Hypothalamus (tissue), 51 donors: ENCODE measurements around the gene CAMK1.
"Not testable (repeated sequence)": the region's sequence is repeated elsewhere in the genome, so short reads cannot be mapped to it uniquely, and the experiment has no call there.

Experiments used
- DNase-seq, 51 donors: peaks; one replicate each; lab custom pipeline; 2025; lab: John Stamatoyannopoulos, UW

Gene CAMK1

DNA sequence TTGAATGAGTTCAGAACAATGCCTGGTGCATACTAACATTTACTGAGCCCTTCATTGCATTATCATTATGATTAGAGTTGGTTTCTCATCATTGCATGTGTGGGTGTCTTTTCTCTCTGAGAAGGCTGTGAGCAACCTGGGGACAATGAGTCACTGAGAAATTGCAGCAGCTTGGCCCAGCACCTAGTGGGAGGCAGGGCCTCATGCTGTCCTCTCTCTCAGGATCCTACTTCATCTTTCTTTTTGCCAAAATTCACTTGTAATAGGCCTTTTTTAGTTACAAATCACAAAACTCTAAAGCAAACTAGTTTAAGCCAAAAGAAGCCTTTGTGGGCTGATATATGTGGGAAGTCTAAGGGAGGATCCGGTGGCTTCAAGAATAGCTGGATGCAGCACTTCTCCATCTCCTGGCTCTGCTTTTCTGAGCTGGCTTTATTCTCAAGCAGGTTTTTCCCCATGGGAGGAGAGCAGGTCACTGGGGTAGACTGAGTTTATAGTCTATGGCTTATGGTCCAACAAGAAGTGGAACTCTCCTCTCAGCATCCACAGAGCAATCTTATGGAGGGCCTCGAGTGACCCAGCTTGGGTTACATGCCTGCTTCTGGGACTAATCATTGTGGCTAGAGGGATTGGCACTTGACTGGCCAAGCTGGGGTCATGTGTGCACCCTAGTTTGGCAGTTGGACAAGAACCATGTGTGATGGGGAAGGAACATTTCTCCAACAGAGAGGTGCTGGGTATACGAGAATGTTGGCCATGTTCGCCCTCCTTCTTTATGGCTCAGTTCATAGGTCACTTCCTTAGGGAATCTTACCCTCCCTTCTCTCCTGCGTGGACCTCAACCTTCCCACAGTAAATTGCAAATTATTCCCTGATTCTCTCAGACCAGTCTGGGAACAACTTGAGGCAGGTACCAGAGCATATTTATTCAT lies 8.7 kb upstream of the CAMK1 start:
- peak in 4 of 51 donors; percentile 16 to 56 (median 31) for DNase-seq

DNA sequence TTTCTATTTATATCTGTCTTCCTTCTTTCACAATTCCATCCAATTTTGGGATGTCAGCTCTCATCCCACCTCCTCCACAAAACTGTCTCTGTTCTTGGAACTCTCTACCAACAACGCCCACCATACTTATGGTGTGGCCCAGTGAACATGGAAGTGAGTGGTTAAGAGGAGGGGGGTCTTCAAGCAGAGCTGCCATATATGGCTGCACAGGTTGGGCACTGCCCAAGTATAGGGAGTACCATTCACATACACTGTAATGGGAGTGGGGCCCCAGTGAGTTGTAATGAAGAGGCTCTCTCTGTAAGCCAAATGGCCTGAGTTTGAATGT lies 7.9 kb upstream of the CAMK1 start:
- DNase-seq: peak in 1 of 51 donors; percentile 51

DNA sequence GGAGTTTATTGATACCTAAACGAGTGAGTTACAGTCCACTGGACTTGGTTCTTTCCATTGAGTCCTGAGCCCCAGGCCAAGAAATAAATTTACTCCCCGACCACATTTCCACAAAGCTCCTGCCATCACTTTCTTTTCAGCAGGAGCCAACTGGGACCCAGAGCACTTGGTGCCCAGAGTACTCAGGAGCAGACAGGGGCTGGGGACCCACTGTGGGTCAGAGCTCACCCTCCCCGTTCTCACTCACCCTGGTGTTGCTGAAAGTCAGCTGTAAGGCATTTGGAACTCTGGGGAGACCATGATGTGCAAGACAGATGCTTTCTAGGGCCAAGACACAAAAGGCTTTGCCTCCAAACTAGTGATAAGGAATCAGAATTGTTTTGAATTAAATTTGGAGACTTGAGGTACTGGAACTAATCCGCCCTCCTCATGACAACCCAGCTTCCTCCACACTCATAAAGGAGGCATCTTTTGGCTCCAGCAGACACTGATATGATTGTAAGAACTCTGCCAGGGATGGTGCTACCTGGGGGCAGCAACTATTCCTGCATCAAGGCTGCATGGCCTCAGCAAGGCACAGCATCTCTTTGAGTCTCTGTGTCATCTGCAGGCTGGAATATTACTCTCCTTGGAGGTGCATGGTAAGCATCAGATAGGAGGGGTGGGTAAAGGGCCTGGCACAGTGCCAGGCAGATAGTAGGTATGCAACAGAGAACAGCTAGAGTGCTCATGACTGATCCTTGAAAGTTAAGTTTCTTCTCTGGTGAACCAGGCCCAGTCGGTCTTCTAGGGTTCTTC lies 7.3 kb upstream of the CAMK1 start:
- DNase-seq: peak in 3 of 51 donors; percentile 20 to 57 (median 43)

DNA sequence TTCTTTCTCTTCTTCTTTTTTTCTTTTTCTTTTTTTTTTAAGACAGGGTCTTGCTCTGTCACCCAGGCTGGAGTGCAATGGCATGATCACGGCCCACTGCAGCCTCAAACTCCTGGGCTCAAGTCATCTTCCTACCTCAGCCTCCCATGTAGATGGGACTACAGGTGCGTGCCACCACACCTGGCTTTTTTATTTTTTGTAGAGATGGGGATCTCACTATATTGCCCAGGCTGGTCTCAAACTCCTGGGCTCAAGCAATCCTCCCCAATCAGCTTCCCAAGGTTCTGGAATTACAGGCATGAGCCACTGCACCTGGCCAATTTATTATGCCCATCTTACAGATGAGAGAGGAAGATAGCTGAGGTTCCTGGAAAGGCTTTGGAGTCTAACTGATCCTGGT lies 1.3 kb upstream of the CAMK1 start:
- DNase-seq: not testable (repeated sequence)

DNA sequence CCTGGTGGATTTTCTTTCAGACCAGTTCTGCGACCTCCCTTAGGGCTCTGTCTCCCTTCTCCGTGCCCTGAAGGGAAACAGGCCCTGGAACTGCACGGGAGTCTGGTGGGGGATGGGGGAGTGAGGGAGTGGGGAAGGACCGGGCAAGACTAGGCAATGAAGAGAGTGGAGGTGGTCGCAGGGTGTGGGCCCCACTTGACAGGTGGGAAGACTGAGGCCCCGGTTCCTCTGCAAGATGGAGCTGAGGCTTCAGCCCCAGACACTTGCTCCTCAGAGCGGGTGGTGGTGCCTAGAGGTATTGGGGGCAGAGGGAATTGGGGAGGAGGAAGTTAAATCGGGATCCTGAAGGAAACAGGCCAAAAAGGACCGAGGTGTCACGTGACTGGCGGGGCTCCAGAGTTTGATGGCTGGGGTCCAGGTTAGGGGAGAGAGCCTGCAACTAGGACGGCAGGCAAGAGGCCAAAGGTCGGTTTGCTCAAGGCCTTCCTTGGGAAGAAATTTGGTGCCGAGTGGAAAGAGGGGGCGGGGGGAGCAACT lies 597 bp upstream of the CAMK1 start:
- peak in 42 of 51 donors; percentile 13 to 78 (median 62) for DNase-seq

DNA sequence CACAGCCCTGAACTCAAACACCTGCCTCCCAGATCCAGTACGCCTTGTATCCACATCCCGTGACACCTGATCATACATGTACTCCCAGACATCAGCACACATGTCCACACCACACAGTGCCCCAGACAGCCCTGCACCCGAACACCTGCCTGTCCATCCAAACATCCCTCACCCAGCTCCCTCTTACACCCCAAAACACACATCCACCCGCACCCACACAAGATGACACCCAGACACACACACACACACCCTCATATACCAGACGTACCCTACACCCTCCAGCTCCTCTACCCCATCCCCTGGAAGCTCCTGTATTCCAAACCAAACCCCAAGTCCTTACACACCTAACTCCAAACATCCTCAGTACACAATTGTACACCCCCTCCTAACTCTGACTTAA lies 735 bp downstream of the CAMK1 start:
- DNase-seq: no peak

DNA sequence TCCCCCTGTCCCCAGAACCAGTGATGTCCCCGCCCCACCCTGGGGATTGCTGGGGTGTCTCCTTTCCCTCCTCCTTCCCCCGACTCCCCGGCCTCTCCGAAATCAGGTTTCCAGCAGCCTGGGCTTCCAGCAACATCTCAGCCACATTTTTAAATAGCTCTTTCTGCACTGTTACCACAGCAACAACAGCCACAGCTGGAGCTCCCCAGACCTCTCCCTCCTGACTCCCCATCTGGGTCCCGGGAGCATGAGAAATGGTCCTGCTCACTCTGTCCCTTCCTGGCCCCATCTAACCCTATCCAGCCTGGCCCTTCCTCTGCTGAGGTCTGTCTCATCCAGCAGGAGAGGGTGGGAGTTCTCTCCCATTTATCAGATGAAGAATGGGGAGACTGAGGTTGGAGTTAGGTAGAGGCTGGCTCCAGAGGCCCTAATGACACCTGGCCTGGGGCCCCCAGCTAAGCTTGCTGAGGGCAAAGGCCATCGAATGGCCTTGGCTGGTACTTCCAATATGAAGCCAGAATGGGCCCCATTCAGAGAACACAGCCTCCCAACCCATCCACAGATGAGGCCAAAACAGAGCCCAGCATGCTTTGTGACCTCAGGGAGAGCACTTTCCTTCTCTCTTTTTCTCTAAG lies 1.5 kb downstream of the CAMK1 start:
- peak in 1 of 51 donors; percentile 17 for DNase-seq

DNA sequence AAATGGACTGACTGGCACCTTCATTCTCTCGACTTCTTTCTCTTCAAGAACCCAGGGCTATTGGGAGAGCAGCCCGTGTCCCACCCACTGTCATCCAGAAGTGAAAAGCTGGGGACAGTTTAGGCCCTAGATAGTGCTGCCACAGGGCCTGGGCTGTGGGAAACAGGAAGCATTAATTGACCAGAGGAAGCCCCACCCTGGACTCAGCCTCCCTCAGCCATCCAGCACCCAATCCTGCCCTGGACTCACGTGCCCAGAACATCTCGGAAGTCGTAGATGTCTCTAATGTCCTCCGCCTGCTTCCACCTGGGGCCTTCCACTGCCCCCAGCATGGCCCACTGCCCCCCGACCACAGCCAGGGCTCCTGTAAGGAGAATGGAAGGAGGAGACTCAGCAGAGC lies 2.3 kb downstream of the CAMK1 start:
- no peak for DNase-seq

DNA sequence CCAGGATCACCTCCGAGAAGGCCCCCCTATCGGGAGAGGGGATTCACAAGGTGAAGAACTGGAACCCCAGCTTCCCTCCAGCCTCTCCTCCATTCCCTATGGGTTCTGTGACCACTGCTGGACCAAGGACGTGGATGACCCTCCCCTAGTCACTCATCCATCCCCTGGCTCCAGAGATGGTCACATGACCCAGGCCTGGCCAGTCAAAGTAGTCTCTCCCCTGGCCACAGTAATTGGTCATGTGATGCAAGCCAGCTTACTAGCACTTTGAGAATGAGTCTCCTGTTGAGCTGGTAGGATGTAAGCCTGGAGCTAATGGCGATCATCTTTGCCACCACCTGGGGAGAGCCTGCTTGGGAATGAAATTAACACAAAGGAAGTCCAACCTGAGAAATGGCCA lies 3.9 kb downstream of the CAMK1 start:
- no peak for DNase-seq

DNA sequence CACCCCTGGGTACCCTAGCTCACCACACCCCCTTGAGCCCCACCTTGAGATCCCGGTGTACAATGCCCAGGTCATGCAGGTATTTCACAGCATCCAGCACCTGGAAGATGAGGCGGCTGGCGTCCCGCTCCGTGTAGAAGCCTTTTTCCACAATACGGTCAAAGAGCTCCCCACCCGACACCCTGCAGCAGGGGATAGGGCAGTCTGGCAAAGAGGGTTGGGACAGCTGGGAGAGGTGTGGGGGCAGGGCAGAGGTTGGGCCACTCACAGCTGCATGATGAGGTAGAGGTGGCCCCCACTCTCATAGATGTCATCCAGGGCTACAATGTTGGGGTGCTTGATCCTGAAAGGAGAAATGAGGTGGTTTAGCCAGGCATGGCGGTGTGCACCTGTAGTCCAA lies 6.9 kb downstream of the CAMK1 start:
- DNase-seq: no peak

DNA sequence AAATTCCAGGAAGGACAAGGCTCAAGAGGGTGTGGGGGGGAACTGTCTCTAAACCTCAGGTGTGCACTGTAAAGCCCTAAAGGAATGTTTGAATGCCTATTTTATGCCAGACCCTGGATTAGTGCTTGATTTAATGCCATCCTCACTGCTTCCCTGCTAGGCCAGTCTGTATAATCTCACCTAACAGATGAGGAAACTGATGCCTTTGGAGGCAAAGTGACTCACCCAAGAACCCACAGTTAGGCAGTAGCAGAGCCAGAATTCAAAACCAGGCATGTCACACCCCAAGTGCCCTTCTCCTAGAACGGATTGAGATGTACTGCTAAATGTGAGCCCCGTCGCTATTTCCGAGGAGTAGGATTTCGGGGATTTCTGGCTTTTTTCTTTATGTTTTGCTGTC lies 7.8 kb downstream of the CAMK1 start:
- no peak for DNase-seq

DNA sequence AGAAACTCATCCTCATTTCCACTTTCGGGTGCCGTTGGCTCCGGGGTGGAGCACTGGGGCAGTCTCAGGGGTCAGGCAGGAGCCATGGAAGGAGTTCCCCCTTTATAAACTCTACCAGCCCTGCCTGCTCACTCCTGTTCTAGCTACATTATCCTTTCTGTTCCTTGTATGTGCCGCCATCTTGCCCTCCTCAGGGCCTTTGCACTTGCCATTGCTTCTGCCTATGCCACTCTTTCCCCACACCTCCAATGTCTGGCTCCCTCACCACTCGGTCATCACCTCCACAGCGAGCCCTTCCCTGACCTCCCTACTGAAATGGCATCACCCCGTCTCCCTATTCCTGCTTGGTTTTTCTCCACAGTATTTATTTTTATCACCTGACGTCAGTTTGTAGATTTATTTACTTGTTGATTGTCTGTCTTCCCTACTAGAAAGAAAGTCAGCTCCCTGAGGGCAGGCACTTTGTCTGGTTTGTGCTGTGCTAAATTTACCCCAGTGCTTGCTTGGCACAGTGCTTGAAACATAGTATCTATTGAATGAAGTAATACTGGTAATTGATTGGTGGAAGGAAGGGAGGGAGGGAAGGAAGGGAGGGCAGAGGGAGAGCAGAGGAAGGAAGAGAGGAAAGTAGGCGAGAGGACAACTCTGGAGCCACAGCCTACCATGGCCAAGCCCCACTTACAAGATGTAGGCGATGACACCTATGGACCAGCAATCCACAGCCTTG lies 8.8 kb downstream of the CAMK1 start:
- no peak for DNase-seq

DNA sequence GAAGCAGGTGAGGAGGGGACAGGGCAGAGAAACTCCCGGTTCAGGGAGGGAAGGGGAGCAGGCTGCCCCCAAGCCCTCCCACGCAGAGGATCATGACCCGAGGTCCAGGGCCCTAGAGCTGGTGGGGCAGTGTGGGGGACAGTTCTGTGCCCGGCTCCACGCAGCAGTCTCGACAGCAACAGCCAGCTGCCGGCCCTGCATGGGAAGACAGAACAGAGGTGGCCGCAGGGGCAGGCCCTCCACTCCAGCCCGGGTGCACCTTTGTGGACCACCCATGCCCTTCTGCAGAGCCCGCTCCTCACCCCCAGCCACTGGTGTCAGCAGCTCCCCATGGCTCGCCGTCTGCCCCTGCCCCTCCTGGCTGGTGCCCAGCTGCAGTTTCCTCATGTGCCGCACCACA lies 12.3 kb downstream of the CAMK1 start:
- DNase-seq: no peak

DNA sequence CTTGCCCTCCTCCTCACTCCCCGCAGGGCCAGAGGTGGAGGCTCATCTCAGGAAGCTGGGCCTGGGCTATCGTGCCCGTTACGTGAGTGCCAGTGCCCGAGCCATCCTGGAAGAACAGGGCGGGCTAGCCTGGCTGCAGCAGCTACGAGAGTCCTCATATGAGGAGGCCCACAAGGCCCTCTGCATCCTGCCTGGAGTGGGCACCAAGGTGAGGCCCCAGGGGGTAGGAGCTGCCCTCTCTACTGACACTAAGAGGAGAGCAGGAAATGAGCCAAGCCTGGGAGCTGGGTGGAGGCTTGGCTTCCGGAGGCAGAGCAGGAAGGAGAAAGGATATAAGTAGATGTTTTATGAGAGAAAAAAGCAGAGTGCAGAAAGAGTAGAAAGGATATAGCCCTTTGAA lies 15.1 kb downstream of the CAMK1 start:
- no peak for DNase-seq

DNA sequence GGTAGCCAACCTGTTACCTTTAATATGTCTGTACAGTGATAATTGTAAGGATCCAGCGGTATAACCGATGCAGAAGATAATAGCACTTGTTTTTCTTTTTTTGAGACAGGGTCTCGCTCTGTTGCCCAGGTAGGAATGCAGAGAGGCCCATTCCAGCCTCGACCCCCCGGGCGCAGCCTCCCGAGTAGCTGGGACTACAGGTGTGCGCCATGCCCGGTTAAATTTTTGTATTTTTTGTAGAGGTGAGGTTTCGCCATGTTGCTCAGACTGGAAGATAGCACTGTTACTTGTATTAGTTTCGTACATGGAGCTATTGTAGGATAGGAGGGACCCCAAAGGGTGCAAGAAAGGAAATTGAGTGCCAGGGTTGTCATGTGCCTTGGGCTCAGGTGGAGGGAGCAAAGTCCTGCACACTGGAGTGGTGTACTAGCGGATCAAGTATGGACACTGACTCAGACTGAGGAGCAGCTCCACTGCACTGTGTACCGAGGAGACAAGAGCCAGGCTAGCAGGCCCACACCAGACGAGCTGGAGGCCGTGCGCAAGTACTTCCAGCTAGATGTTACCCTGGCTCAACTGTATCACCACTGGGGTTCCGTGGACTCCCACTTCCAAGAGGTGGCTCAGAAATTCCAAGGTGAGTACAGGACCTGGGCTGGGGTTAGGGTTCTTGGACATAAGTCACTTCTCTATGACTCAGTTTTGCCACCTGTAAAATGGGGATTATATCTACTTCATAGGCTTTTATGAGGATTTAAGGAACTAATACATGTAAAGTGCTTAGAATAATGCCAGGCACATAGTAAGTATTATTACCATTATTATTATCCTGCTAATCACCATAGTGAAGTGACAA lies 19.0 kb downstream of the CAMK1 start:
- no peak for DNase-seq

DNA sequence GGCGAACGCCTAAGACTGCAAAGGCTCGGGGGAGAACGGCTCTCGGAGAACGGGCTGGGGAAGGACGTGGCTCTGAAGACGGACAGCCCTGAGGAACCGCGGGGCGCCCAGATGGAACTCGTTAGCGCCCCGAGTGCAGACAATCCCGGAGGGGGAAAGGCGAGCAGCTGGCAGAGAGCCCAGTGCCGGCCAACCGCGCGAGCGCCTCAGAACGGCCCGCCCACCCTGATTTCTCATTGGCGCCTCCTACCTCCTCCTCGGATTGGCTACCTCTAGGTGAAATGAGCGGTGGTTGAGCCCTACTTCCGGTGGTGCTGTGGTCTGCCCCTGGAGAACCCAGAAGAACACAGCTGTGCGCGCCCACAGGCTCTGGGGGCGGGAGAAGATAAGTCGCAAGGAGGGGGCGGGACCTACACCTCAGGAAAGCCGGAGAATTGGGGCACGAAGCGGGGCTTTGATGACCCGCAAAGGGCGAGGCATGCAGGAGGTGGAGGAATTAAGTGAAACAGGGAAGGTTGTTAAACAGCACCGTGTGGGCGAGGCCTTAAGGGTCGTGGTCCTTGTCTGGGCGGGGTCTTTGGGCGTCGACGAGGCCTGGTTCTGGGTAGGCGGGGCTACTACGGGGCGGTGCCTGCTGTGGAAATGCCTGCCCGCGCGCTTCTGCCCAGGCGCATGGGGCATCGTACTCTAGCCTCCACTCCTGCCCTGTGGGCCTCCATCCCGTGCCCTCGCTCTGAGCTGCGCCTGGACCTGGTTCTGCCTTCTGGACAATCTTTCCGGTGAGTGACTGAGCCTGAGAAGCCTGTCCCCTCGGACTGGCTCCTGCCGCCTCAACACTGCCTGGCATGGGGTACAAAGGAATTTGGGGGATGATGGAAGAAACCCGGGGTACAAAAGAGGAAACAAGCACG lies 19.8 kb downstream of the CAMK1 start, which contains the start of gene OGG1:
OGG1 (plus strand) TSS at position 308 of the 911 bp plus-strand sequence; CDS start at position 643, 335 bp downstream.
- peak; percentile 69 to 98 (median 94) for DNase-seq

DNA sequence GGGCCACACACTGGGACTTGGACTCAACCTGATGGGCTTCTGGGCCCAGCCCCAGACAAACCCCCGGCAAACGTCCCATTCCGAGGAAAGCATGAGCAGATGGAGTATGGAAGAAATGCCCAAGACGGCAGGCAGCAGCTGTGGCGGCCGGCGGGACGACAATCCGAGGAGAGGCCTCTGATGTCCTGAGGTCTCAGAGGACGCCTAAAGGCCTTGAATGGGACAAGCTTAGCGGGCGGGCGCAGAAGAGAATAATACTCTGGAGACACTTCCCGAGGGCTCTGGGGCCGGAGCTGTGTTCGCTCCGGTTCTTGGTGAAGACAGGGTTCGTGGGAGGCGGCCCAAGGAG lies 20.5 kb downstream of the CAMK1 start:
- no peak for DNase-seq

DNA sequence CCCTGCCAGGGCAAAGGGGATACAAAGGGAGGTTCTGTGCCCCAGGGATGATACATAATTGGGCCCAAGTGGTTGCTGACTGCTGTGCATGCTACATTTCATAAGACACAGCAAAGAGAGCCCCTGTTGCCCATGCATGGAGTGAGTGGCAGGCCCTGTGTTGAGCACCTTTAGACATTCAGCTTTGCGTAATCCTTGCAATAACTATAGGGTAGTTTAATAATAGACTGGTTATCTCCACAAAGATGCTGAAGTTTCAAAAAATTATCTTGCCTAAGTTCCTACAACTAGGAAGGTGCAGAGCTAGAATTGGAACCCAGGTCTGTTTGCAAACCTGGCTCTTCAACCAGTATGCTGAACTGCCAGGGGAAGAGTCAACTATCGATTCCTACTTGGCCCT lies 21.7 kb downstream of the CAMK1 start:
- DNase-seq: no peak
